ENCODE data around the gene MGMT. TPM values are rescaled to one million over a fixed set of nuclear protein-coding genes. Genes with fewer than 3 reads are reported as not detected.

MGMT gene
- total RNA-seq, 1 donor from 2014 or later, result 51.4 TPM

GRCh38 chr10:129442866-129443265 lies 24.2 kb upstream of the MGMT start:
- DNase-seq (ENCODE audit: low read depth), result no peak
- TF ChIP-seq, protein P1, sequence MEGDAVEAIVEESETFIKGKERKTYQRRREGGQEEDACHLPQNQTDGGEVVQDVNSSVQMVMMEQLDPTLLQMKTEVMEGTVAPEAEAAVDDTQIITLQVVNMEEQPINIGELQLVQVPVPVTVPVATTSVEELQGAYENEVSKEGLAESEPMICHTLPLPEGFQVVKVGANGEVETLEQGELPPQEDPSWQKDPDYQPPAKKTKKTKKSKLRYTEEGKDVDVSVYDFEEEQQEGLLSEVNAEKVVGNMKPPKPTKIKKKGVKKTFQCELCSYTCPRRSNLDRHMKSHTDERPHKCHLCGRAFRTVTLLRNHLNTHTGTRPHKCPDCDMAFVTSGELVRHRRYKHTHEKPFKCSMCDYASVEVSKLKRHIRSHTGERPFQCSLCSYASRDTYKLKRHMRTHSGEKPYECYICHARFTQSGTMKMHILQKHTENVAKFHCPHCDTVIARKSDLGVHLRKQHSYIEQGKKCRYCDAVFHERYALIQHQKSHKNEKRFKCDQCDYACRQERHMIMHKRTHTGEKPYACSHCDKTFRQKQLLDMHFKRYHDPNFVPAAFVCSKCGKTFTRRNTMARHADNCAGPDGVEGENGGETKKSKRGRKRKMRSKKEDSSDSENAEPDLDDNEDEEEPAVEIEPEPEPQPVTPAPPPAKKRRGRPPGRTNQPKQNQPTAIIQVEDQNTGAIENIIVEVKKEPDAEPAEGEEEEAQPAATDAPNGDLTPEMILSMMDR (conservative IDR thresholded peaks at IDR 0.05; ENCODE audit: low read depth, low read length), result no peak
- no peak overlapping the region for H3K4me3 ChIP-seq (ENCODE audit: low read depth, low read length)

- TF ChIP-seq, protein P1 (conservative IDR thresholded peaks at IDR 0.05; ENCODE audit: low read depth, low read length), result no peak
- no peak for DNase-seq (ENCODE audit: low read depth)
- H3K4me3 ChIP-seq (ENCODE audit: low read depth, low read length), result no peak overlapping the region
Measured at GRCh38 chr10:129444359-129444758, 22.7 kb upstream of the MGMT start.

- no peak overlapping the region for H3K4me3 ChIP-seq (ENCODE audit: low read depth, low read length)
- TF ChIP-seq, protein P1 (conservative IDR thresholded peaks at IDR 0.05; ENCODE audit: low read depth, low read length), result no peak
- DNase-seq (ENCODE audit: low read depth), result no peak
Measured at GRCh38 chr10:129445436-129446182, 21.4 kb upstream of the MGMT start.

GRCh38 chr10:129446183-129446581 lies 20.9 kb upstream of the MGMT start:
- TF ChIP-seq, protein P1 (conservative IDR thresholded peaks at IDR 0.05; ENCODE audit: low read depth, low read length), result no peak
- no peak for DNase-seq (ENCODE audit: low read depth)
- no peak overlapping the region for H3K4me3 ChIP-seq (ENCODE audit: low read depth, low read length)

GRCh38 chr10:129447486-129447885 lies 19.6 kb upstream of the MGMT start:
- no peak overlapping the region for H3K4me3 ChIP-seq (ENCODE audit: low read depth, low read length)
- no peak for DNase-seq (ENCODE audit: low read depth)
- TF ChIP-seq, protein P1 (conservative IDR thresholded peaks at IDR 0.05; ENCODE audit: low read depth, low read length), result no peak

DNA sequence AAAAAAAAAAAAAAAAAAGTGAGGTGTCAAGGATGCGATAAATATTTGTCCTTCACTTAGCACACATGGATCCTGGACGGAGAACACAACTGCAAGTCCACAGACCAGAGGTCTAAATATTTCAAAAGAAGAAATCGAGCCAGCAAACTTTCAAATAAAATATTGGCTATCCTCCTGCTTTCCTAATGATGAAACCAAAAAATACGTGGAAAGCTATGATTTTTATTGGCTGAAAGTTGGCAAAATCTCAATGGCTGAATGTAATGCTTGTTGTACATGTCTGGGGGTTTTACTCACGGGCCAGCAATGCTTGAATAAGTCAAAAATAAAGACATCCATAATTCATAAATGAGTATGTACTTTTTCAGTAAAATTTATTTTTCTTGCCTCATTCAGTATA lies 19.0 kb upstream of the MGMT start:
- no peak overlapping the region for H3K4me3 ChIP-seq (ENCODE audit: low read depth, low read length)
- DNase-seq (ENCODE audit: low read depth), result no peak
- TF ChIP-seq, protein P1 (conservative IDR thresholded peaks at IDR 0.05; ENCODE audit: low read depth, low read length), result no peak

- TF ChIP-seq, protein P1 (conservative IDR thresholded peaks at IDR 0.05; ENCODE audit: low read depth, low read length), result no peak
- H3K4me3 ChIP-seq (ENCODE audit: low read depth, low read length), result no peak overlapping the region
- no peak for DNase-seq (ENCODE audit: low read depth)
Measured at GRCh38 chr10:129448539-129448938, 18.5 kb upstream of the MGMT start.

Measured in epithelial cell of proximal tubule (primary cell).